ENCODE results near the gene PACSIN2.

DNA sequence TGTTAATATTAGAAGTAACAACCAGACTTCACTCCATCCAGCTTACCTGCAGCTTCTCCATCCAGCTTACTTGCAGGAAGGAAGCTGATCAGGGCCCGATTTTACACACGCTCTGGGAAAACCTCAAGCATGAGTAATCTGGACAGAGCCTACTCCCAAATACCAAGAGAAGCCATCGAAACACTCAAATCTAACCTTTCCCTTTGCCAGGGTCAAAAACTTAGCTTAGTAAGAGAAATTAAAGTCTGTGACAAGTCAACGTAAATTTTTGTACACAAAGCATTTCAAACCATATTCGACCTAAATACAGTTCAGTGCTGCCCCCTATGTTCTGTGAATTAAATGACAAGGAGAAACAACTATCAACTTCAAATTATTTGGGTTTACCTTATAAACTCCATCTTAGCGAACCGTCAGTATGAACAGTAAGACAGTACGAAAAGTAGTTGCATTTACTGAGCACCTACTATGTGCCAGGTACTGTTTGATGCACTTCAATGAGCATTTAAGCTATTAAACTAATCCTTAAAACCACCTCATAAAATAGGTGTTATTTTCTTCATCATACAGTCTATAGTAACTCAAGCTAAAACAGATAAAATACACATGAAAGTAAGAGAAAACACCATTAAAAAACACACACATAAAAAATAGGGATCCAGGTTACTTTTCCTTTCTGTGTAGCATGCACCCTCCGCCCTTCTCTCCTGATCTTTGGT lies 194.7 kb downstream of the PACSIN2 start:
- no peak for TF ChIP-seq ZNF423 (CRISPR knock-in tag; IDR thresholded peaks at IDR 0.05)
- no peak for TF ChIP-seq ESRRA (CRISPR knock-in tag; IDR thresholded peaks at IDR 0.05; ENCODE audit: borderline replicate concordance)
- TF ChIP-seq, protein P1, sequence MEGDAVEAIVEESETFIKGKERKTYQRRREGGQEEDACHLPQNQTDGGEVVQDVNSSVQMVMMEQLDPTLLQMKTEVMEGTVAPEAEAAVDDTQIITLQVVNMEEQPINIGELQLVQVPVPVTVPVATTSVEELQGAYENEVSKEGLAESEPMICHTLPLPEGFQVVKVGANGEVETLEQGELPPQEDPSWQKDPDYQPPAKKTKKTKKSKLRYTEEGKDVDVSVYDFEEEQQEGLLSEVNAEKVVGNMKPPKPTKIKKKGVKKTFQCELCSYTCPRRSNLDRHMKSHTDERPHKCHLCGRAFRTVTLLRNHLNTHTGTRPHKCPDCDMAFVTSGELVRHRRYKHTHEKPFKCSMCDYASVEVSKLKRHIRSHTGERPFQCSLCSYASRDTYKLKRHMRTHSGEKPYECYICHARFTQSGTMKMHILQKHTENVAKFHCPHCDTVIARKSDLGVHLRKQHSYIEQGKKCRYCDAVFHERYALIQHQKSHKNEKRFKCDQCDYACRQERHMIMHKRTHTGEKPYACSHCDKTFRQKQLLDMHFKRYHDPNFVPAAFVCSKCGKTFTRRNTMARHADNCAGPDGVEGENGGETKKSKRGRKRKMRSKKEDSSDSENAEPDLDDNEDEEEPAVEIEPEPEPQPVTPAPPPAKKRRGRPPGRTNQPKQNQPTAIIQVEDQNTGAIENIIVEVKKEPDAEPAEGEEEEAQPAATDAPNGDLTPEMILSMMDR (IDR thresholded peaks at IDR 0.05), result peak; percentile 58
- no peak for TF ChIP-seq SMAD3 (CRISPR knock-in tag; IDR thresholded peaks at IDR 0.05; ENCODE audit: borderline replicate concordance)
- no peak for TF ChIP-seq SP1 (CRISPR knock-in tag; conservative IDR thresholded peaks at IDR 0.05)
